ENCODE measurements around the gene DOCK1. TPM values are rescaled to one million over a fixed set of nuclear protein-coding genes. Genes with fewer than 3 reads are reported as not detected.
"Not testable (repeated sequence)": the region's sequence is repeated elsewhere in the genome, so short reads cannot be mapped to it uniquely, and the experiment has no call there.

Gene DOCK1
- total RNA-seq, 2 donors from 2014 or later, result 34.3 to 44.1 TPM

GRCh38 chr10:126932516-126932915 is 27.3 kb downstream of the DOCK1 start:
- Histone ChIP-seq H3K36me3 (replicated peaks in 1 of 2; ENCODE audit: insufficient read depth in 1 of 2, low read depth in 2 of 2) (peaks cover 0 to 5% of the 10 kb centered on the region in 2 donors), H3K4me1 (peaks cover 12% of the 10 kb centered on the region), H3K4me3 (no peak overlapping the region), H3K9me3 (no peaks in the 10 kb centered on the region), H3K27me3 (no peaks in the 10 kb centered on the region), H3K27ac (no peak overlapping the region)
- intact Hi-C loops (cut with DNase I), result no loop called here
- WGBS, 2 donors, result 91 to 93% methylated on average over 11 of the region's 11 CpGs
- TF ChIP-seq, protein P1, sequence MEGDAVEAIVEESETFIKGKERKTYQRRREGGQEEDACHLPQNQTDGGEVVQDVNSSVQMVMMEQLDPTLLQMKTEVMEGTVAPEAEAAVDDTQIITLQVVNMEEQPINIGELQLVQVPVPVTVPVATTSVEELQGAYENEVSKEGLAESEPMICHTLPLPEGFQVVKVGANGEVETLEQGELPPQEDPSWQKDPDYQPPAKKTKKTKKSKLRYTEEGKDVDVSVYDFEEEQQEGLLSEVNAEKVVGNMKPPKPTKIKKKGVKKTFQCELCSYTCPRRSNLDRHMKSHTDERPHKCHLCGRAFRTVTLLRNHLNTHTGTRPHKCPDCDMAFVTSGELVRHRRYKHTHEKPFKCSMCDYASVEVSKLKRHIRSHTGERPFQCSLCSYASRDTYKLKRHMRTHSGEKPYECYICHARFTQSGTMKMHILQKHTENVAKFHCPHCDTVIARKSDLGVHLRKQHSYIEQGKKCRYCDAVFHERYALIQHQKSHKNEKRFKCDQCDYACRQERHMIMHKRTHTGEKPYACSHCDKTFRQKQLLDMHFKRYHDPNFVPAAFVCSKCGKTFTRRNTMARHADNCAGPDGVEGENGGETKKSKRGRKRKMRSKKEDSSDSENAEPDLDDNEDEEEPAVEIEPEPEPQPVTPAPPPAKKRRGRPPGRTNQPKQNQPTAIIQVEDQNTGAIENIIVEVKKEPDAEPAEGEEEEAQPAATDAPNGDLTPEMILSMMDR (IDR thresholded peaks at IDR 0.05), result no peak
- no peak for TF ChIP-seq POLR2A (IDR thresholded peaks at IDR 0.05)
- DNase-seq (no peak), ATAC-seq (no peak)

DNA sequence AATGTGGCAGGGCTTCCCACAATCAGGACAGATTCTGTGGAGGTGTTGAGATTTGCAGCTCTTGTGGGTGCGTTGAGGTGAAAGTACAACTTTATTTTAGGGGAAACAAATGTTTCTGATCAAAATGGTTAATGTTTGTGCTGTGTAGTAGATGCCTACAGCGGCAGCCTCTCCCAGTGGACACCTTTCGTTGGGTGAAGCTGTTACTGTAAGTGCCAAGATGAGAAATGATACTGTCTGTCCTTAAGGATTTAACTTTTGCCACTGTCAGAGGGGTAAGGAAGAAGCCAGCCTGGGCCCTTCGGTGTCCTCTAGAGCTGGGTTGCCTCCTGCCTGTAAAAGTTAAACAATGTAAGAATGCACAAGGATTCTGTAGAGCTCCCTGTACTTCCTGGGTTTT is 27.9 kb downstream of the DOCK1 start:
- no peak for TF ChIP-seq POLR2A (IDR thresholded peaks at IDR 0.05)
- TF ChIP-seq, protein P1 (IDR thresholded peaks at IDR 0.05), result no peak
- intact Hi-C loops (cut with DNase I), result no loop called here
- WGBS, 2 donors, result 77 to 81% methylated on average over 4 of the region's 4 CpGs
- no peak for ATAC-seq
- H3K4me3 ChIP-seq, result no peak overlapping the region
- DNase-seq, result no peak
- H3K4me1 ChIP-seq, result peaks cover 12% of the 10 kb centered on the region
- no peaks in the 10 kb centered on the region for H3K27me3 ChIP-seq
- H3K27ac ChIP-seq, result no peak overlapping the region
- H3K9me3 ChIP-seq, result no peaks in the 10 kb centered on the region
- peaks cover 0 to under 1% of the 10 kb centered on the region in 2 donors for H3K36me3 ChIP-seq (replicated peaks in 1 of 2; ENCODE audit: insufficient read depth in 1 of 2, low read depth in 2 of 2)

DNA sequence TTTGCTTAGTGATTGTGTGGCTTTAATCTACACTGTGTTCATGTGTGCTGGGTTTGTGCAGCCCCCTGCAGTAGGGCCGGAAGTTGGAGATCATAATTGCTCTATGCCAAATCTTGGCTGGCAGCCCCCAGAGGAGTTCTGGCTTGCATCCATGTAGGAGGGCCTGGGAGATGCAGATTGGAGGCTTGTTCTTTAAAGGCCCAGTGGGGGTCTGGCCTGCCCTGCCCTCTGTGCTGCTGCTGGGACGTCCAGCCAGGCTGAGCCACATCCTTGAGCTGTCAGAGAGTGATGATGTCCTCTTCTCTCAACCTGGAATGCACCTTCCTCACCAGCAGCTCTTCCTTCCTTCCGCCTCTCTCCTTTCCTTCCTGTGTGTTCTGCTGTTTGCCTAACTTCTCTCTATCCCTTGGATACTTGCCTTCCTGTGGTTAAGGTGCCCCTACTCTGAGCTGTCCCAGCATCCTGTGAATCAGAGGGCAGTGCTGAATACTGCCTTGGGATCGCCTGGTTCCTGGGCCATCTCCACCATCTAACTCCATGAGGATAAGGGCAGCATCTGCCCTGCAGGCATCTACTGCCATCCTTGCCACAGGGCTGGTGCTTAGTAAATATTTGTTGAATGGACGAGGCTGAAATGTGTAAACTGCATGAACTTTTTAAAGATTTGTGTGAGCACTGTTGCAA is 30.2 kb downstream of the DOCK1 start:
- Histone ChIP-seq H3K9me3 (no peaks in the 10 kb centered on the region), H3K4me3 (no peak overlapping the region), H3K27me3 (no peaks in the 10 kb centered on the region), H3K4me1 (peaks cover 15% of the 10 kb centered on the region), H3K27ac (no peak overlapping the region), H3K36me3 (replicated peaks in 1 of 2; ENCODE audit: insufficient read depth in 1 of 2, low read depth in 2 of 2) (no peaks in the 10 kb centered on the region)
- TF ChIP-seq POLR2A (IDR thresholded peaks at IDR 0.05), result no peak
- TF ChIP-seq, protein P1 (IDR thresholded peaks at IDR 0.05), result no peak
- WGBS, 2 donors, result 55 to 70% methylated on average over 4 to 5 of the region's 5 CpGs
- intact Hi-C loops (cut with DNase I), result no loop called here
- no peak for ATAC-seq
- no peak for DNase-seq

DNA sequence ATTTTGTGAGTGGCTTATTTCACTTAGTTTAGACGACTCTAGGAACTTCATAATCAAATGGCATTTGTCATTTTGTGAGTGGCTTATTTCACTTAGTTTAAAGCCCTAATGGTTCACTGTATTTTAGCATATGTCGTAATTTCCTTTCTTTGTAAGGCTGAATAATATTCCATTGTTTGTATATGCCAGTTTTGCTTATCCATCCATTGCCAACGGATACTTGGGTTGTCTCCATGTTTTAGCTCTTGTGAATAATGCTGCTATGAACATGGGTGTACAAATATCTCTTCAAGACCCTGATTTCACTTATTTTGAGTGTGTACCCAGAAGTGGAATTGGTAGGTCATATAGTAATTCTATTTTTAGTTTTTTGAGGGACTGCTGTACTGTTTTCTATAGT is 31.8 kb downstream of the DOCK1 start:
- WGBS, 2 donors, result 77 to 80% methylated on average over 3 of the region's 3 CpGs
- TF ChIP-seq POLR2A (IDR thresholded peaks at IDR 0.05), result no peak
- TF ChIP-seq, protein P1 (IDR thresholded peaks at IDR 0.05), result no peak
- Histone ChIP-seq H3K4me1 (peaks cover 13% of the 10 kb centered on the region), H3K27ac (no peak overlapping the region), H3K9me3 (no peaks in the 10 kb centered on the region), H3K27me3 (no peaks in the 10 kb centered on the region), H3K4me3 (no peak overlapping the region), H3K36me3 (replicated peaks in 1 of 2; ENCODE audit: insufficient read depth in 1 of 2, low read depth in 2 of 2) (no peaks in the 10 kb centered on the region)
- intact Hi-C loops (cut with DNase I), result no loop called here
- DNase-seq (no peak), ATAC-seq (no peak)

DNA sequence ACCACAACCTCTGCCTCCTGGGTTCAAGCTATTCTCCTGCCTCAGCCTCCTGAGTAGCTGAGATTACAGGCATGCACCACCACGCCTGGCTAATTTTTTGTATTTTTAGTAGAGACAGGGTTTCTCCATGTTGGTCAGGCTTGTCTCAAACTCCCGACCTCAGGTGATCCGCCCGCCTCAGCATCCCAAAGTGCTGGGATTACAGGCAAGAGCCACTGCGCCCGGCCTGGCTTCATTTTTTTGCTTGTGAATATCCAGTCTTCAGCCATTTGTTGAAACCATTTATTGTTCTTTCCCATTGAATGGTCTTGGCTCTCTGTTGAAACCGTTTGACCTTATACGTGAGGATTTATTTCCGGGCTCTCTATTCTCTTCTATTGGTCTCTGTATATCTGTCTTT is 32.9 kb downstream of the DOCK1 start:
- peaks cover 13% of the 10 kb centered on the region for H3K4me1 ChIP-seq
- H3K27me3 ChIP-seq; ATAC-seq; intact Hi-C loops (cut with DNase I); H3K9me3 ChIP-seq; H3K27ac ChIP-seq; H3K4me3 ChIP-seq; DNase-seq; H3K36me3 ChIP-seq (replicated peaks in 1 of 2; ENCODE audit: insufficient read depth in 1 of 2, low read depth in 2 of 2): not testable (repeated sequence)
- WGBS, 2 donors, result 91 to 97% methylated on average over 9 of the region's 9 CpGs
